A549 (cell line): ENCODE measurements around the gene SPOP. TPM values are rescaled to one million over a fixed set of nuclear protein-coding genes. Genes with fewer than 3 reads are reported as not detected.

Experiments used
- ATAC-seq, 2 experiments: fragments of 200-7000 bp in 1 of 2; fragments of >200 bp in 1 of 2; cut with Nextera tagmentation in 1 of 2; cut with Tn5 transposase in 1 of 2; 3 replicates each; pipeline versions ENCODE4 v1.8.0 to v1.9.1; 2018 to 2020; ENCODE audit warnings: mild to moderate bottlenecking in 1 of 2, moderate library complexity in 1 of 2
- CTCF ChIA-PET: fragments of 300-600 bp; sonication (Branson Sonifier 250); formaldehyde crosslinking; extraction: SDS; loops from one replicate; lab custom pipeline; 2021; ENCODE audit warnings: antibody characterized with exemption, inconsistent platforms; lab: Yijun Ruan, JAX
- POLR2A ChIA-PET: fragments of 350-600 bp; formaldehyde crosslinking; extraction: SDS; loops from one replicate; lab custom pipeline; 2021; ENCODE audit warnings: antibody characterized with exemption, inconsistent platforms; lab: Yijun Ruan, JAX
- DNase-seq, 2 experiments: peaks; one replicate each; pipeline versions ENCODE4 v3.0.0 to v3.0.0-alpha.2; 2011 to 2016; ENCODE audit warnings: low read depth in 1 of 2, low spot score in 1 of 2
- FAIRE-seq: peaks from 2 replicates; lab custom pipeline; 2011; peaks lifted over from hg19 to GRCh38; lab: Jason Lieb, UNC
- H3K27ac ChIP-seq, 2 experiments: fragments of >200 bp; sonication (Bioruptor Twin); formaldehyde crosslinking; 3 replicates each; pipeline ENCODE4 v1.5.1; 2016 to 2017
- H3K4me1 ChIP-seq: fragments of >200 bp; sonication (Bioruptor Twin); formaldehyde crosslinking; 3 replicates; pipeline ENCODE4 v1.6.1; 2016
- H3K4me2 ChIP-seq: fragments of >200 bp; sonication (Bioruptor Twin); formaldehyde crosslinking; 3 replicates; pipeline ENCODE4 v1.6.1; 2016
- H3K4me3 ChIP-seq: fragments of >200 bp; sonication (Bioruptor Twin); formaldehyde crosslinking; 3 replicates; pipeline ENCODE4 v1.5.1; 2016
- H3K9me3 ChIP-seq: fragments of >200 bp; sonication (Bioruptor Twin); formaldehyde crosslinking; 3 replicates; pipeline ENCODE4 v1.6.1; 2016
- ATOH8 ChIP-seq: fragments of 250-450 bp; sonication (Bioruptor Pico); IDR thresholded peaks from 2 replicates; pipeline ENCODE4 v1.5.0; 2020; ENCODE audit warnings: low read depth, mild to moderate bottlenecking, moderate library complexity
- BCL3 ChIP-seq: fragments of >200 bp; sonication (Bioruptor Twin); formaldehyde crosslinking; IDR thresholded peaks from 3 replicates; pipeline ENCODE4 v1.6.1; 2016
- CBX8 ChIP-seq: fragments of 200-600 bp; sonication (generic); IDR thresholded peaks from 2 replicates; pipeline ENCODE4 v1.6.1; 2016
- CTCF ChIP-seq: fragments of >200 bp; sonication (Bioruptor Twin); formaldehyde crosslinking; IDR thresholded peaks from 3 replicates; pipeline ENCODE4 v1.5.1; 2016
- EHMT2 ChIP-seq: fragments of 200-600 bp; sonication (generic); IDR thresholded peaks from 2 replicates; pipeline ENCODE4 v1.6.1; 2016; ENCODE audit warnings: antibody characterized with exemption, low read depth, mild to moderate bottlenecking, moderate library complexity
- HDAC2 ChIP-seq: fragments of 200-600 bp; sonication (generic); IDR thresholded peaks from 2 replicates; pipeline ENCODE4 v1.6.1; 2016
- HES2 ChIP-seq: fragments of >200 bp; sonication (Bioruptor Twin); formaldehyde crosslinking; IDR thresholded peaks from 2 replicates; pipeline ENCODE4 v1.6.1; 2016
- HOXA7 ChIP-seq: fragments of 250-450 bp; sonication (Bioruptor Pico); IDR thresholded peaks from 2 replicates; pipeline ENCODE4 v1.5.0; 2020; ENCODE audit warnings: mild to moderate bottlenecking, moderate library complexity
- HOXB13 ChIP-seq: fragments of 250-450 bp; sonication (Bioruptor Pico); IDR thresholded peaks from 2 replicates; pipeline ENCODE4 v1.5.0; 2020; ENCODE audit warnings: low read depth, mild to moderate bottlenecking, moderate library complexity
- JUNB ChIP-seq: fragments of >200 bp; sonication (Bioruptor Twin); formaldehyde crosslinking; IDR thresholded peaks from 2 replicates; pipeline ENCODE4 v1.6.1; 2016
- KDM1A ChIP-seq: fragments of 200-600 bp; sonication (generic); IDR thresholded peaks from 2 replicates; pipeline ENCODE4 v1.6.1; 2016; ENCODE audit warnings: low read depth, mild to moderate bottlenecking
- KDM5A ChIP-seq: fragments of 200-600 bp; sonication (generic); IDR thresholded peaks from 2 replicates; pipeline ENCODE4 v1.6.1; 2016; ENCODE audit warnings: antibody characterized with exemption, mild to moderate bottlenecking
- MYC ChIP-seq: IDR thresholded peaks from 2 replicates; pipeline ENCODE4 v1.6.1; 2012; ENCODE audit warnings: mild to moderate bottlenecking, inconsistent platforms, low read length, improper control_type of control experiment, borderline replicate concordance
- PBX3 ChIP-seq: IDR thresholded peaks from 2 replicates; pipeline ENCODE4 v1.6.1; 2012
- PHF8 ChIP-seq: fragments of 200-600 bp; sonication (generic); IDR thresholded peaks from 2 replicates; pipeline ENCODE4 v1.6.1; 2016; ENCODE audit warnings: low read depth, mild to moderate bottlenecking, antibody characterized with exemption, moderate library complexity, borderline replicate concordance
- POLR2AphosphoS2 ChIP-seq: conservative IDR thresholded peaks from 2 replicates; pipeline ENCODE4 v1.6.1; 2012; ENCODE audit warnings: low read length, improper control_type of control experiment, inconsistent platforms
- RAD21 ChIP-seq, 2 experiments: fragments of >200 bp in 1 of 2; sonication (Bioruptor Twin) in 1 of 2; formaldehyde crosslinking in 1 of 2; IDR thresholded peaks in 1 of 2; conservative IDR thresholded peaks in 1 of 2; 2 replicates in 1 of 2; 3 replicates in 1 of 2; pipeline ENCODE4 v1.6.1; 2012 to 2018; ENCODE audit warnings: inconsistent platforms in 1 of 2
- RCOR1 ChIP-seq: fragments of 150-350 bp; IDR thresholded peaks from 2 replicates; pipeline ENCODE4 v1.6.1; 2014; ENCODE audit warnings: antibody characterized with exemption, low read length, low read depth
- RNF2 ChIP-seq: fragments of 200-600 bp; sonication (generic); IDR thresholded peaks from 2 replicates; pipeline ENCODE4 v1.6.1; 2016; ENCODE audit warnings: low read depth, mild to moderate bottlenecking, antibody characterized with exemption, moderate library complexity, borderline replicate concordance
- USF2 ChIP-seq: fragments of 450-650 bp; IDR thresholded peaks from 2 replicates; pipeline ENCODE4 v1.6.1; 2014; ENCODE audit warnings: antibody characterized with exemption
- ZNF302 ChIP-seq: fragments of 250-450 bp; sonication (Bioruptor Pico); IDR thresholded peaks from 2 replicates; pipeline ENCODE4 v1.9.0; 2021; ENCODE audit warnings: inconsistent platforms, mild to moderate bottlenecking, moderate library complexity
- WGBS: methylation state at CpG from one replicate; pipeline ENCODE4 v1.1.6; 2017; ENCODE audit errors: missing lambda C conversion rate; 5-methylcytosine and 5-hydroxymethylcytosine counted together
- polyA plus RNA-seq, 4 experiments: library from polyadenylated mRNA; depleted of rRNA in 3 of 4; stranded (reverse); fragments of >200 nt; fragmentation: RNase III in 1 of 4; extraction: RNeasy Plus Mini Kit Qiagen cat#74134 plus additional on column Dnase treatment in 1 of 4; gene quantifications; 2 replicates in 3 of 4; 3 replicates in 1 of 4; pipeline ENCODE4 v1.2.3, GENCODE V29; 2011 to 2017

The SPOP gene
- polyA plus RNA-seq, 2 of the 4 experiments (the other 2 are of a cell fraction): 49.5 to 57.2 TPM

GRCh38 chr17:49574945-49575678 lies 102.8 kb downstream of the SPOP start:
- FAIRE-seq: no peak
- Histone ChIP-seq H3K4me2 (peak overlapping the region; percentile 98), H3K4me1 (peaks cover 4% of the 10 kb centered on the region; the same call in 1 of the 3 replicates), H3K9me3 (no peaks in the 10 kb centered on the region), H3K4me3 (peak overlapping the region; percentile 53), H3K27ac (peak overlapping the region; percentile 48 to 73; a peak in 4 of 6 replicates)
- no peak; a peak in 1 of 6 replicates for ATAC-seq
- DNase-seq: no peak
- TF ChIP-seq HES2 (no peak), RNF2 (no peak), ATOH8 (CRISPR knock-in tag) (no peak), HOXA7 (CRISPR knock-in tag) (no peak), ZNF302 (CRISPR knock-in tag) (no peak), PHF8 (no peak), HDAC2 (0 out of 2 replicates have a peak, but pooled peaks have one; percentile 53), RAD21 (conservative IDR thresholded peaks at IDR 0.05 in 1 of 2, IDR thresholded peaks at IDR 0.05 in 1 of 2) (no peak), KDM1A (peak; percentile 76; the same call in 1 of the 2 replicates)
- 25% methylated on average over 20 of the region's 29 CpGs for WGBS
- ChIA-PET POLR2A (interaction anchor here (0.5 kb wide), 1 partner anchor 102 kb away, joined by 3 read pairs; no protein-coding TSS in a partner anchor), CTCF (interaction anchor here (0.6 to 40.8 kb wide), 28 partner anchors 9 to 422 kb away, joined by 3 to 2008 read pairs (median 5); partner anchors contain the start of genes NGFR and SLC35B1)

GRCh38 chr17:49574323-49574781 lies 103.5 kb downstream of the SPOP start:
- H3K9me3 ChIP-seq: no peaks in the 10 kb centered on the region
- ATAC-seq (no peak), FAIRE-seq (no peak), DNase-seq (no peak)
- no peak overlapping the region for H3K27ac ChIP-seq
- ChIA-PET POLR2A (interaction anchor here (0.6 kb wide), 1 partner anchor 103 kb away, joined by 3 read pairs; no protein-coding TSS in a partner anchor), CTCF (interaction anchor here (0.6 to 40.8 kb wide), 21 partner anchors 9 to 623 kb away, joined by 3 to 2008 read pairs (median 5); partner anchors contain the start of genes DLX3 and SLC35B1)
- no peak overlapping the region for H3K4me3 ChIP-seq
- 85% methylated on average over 10 of the region's 13 CpGs for WGBS
- no peak for TF ChIP-seq CBX8
- TF ChIP-seq PHF8: no peak
- TF ChIP-seq PBX3: no peak
- TF ChIP-seq POLR2AphosphoS2: no peak
- TF ChIP-seq HOXB13 (CRISPR knock-in tag): no peak
- no peak for TF ChIP-seq EHMT2
- TF ChIP-seq BCL3: no peak
- TF ChIP-seq RCOR1: no peak
- TF ChIP-seq USF2: no peak
- TF ChIP-seq KDM5A: no peak
- TF ChIP-seq HES2: no peak
- no peak for TF ChIP-seq KDM1A
- TF ChIP-seq CTCF: no peak
- no peak for TF ChIP-seq JUNB
- TF ChIP-seq MYC: no peak
- no peak overlapping the region for H3K4me2 ChIP-seq
- peaks cover 4% of the 10 kb centered on the region; the same call in 1 of the 3 replicates for H3K4me1 ChIP-seq
